Uterus (tissue), 4 donors: ENCODE results near the gene NTRK2. TPM values are rescaled to one million over a fixed set of nuclear protein-coding genes. Genes with fewer than 3 reads are reported as not detected.
"Not testable (repeated sequence)": the region's sequence is repeated elsewhere in the genome, so short reads cannot be mapped to it uniquely, and the experiment has no call there.

Experiments used
- DNase-seq, 2 donors: peaks; one replicate each; pipeline ENCODE4 v3.0.0-alpha.2; 2019 to 2020
- H3K27ac ChIP-seq, 2 donors: fragments of 200-600 bp; sonication (generic); 1 replicate in 1 of 2; 2 replicates in 1 of 2; pipeline ENCODE4 v1.5.1; 2016 to 2018
- H3K27me3 ChIP-seq, 2 donors: fragments of 200-600 bp; sonication (generic); one replicate each; pipeline ENCODE4 v1.5.1; 2018 to 2019; ENCODE audit warnings: control low read depth in 1 of 2
- H3K36me3 ChIP-seq, 2 donors: fragments of 200-600 bp; sonication (generic); one replicate each; pipeline ENCODE4 v1.5.1; 2019; ENCODE audit warnings: control low read depth in 1 of 2
- H3K4me1 ChIP-seq, 2 donors: fragments of 200-600 bp; sonication (generic); one replicate each; pipeline ENCODE4 v1.5.1; 2018 to 2019; ENCODE audit warnings: control low read depth in 1 of 2
- H3K4me3 ChIP-seq, 2 donors: fragments of 200-600 bp; sonication (generic); 1 replicate in 1 of 2; 2 replicates in 1 of 2; pipeline ENCODE4 v1.5.1; 2018 to 2019; ENCODE audit warnings: mild to moderate bottlenecking in 1 of 2
- H3K9me3 ChIP-seq, 2 donors: fragments of 200-600 bp; sonication (generic); one replicate each; pipeline ENCODE4 v1.5.1; 2019; ENCODE audit warnings: control low read depth in 1 of 2
- CTCF ChIP-seq, 4 experiments: fragments of 200-600 bp in 2 of 4; fragments of 450-650 bp in 2 of 4; sonication (generic) in 2 of 4; IDR thresholded peaks; one replicate each; pipeline ENCODE4 v1.5.1; 2016 to 2019; ENCODE audit warnings: antibody characterized with exemption in 4 of 4, mild to moderate bottlenecking in 2 of 4, moderate library complexity in 1 of 4
- POLR2A ChIP-seq, 2 donors: fragments of 450-650 bp; IDR thresholded peaks; one replicate each; pipeline ENCODE4 v1.6.1; 2016; ENCODE audit warnings: antibody characterized with exemption in 2 of 2, mild to moderate bottlenecking in 1 of 2, moderate library complexity in 1 of 2
- intact Hi-C: fragments of 100-400 bp; cut with DNase I; formaldehyde crosslinking; loops from one replicate; pipeline ENCODE4 v1.15.1; 2023; ENCODE audit warnings: low total_unique reads
- total RNA-seq, 4 donors: library from RNA; depleted of rRNA in 3 of 4; stranded (reverse); fragments of >200 nt in 3 of 4; gene quantifications; one replicate each; pipeline versions ENCODE4 v1.1.0 to v1.2.4, GENCODE V29; 2014 to 2023
- donor health status: DM: yes; HTN: yes; CAD: no.

Gene NTRK2
- total RNA-seq, 4 donors from 2014 or later: 6.5 to 23.2 (median 12.5) TPM

- no peak for DNase-seq
- intact Hi-C loops: no loop called here
- no peaks in the 10 kb centered on the region for H3K9me3 ChIP-seq
- no peak overlapping the region for H3K4me3 ChIP-seq
- no peaks in the 10 kb centered on the region for H3K4me1 ChIP-seq
- H3K27ac ChIP-seq: no peak overlapping the region
- no peaks in the 10 kb centered on the region for H3K27me3 ChIP-seq
- TF ChIP-seq POLR2A (IDR thresholded peaks at IDR 0.05) (no peak), CTCF (IDR thresholded peaks at IDR 0.05) (no peak)
- H3K36me3 ChIP-seq: no peaks in the 10 kb centered on the region
Observed at GRCh38 chr9:85061969-85062368, 392.4 kb downstream of the NTRK2 start.

- TF ChIP-seq POLR2A (IDR thresholded peaks at IDR 0.05): no peak
- no peak for TF ChIP-seq CTCF (IDR thresholded peaks at IDR 0.05)
Observed at GRCh38 chr9:85062385-85063022, 393.0 kb downstream of the NTRK2 start.

GRCh38 chr9:85064811-85065371 is 395.4 kb downstream of the NTRK2 start:
- Histone ChIP-seq H3K36me3 (no peaks in the 10 kb centered on the region), H3K27ac (no peak overlapping the region), H3K27me3 (no peaks in the 10 kb centered on the region), H3K9me3 (no peaks in the 10 kb centered on the region), H3K4me3 (no peak overlapping the region), H3K4me1 (no peaks in the 10 kb centered on the region)
- TF ChIP-seq CTCF (IDR thresholded peaks at IDR 0.05): no peak
- no peak for TF ChIP-seq POLR2A (IDR thresholded peaks at IDR 0.05)
- intact Hi-C loops: no loop called here
- no peak for DNase-seq

More at GRCh38 chr9:85062385-85063022, 393.0 kb downstream of the NTRK2 start:
- intact Hi-C loops: no loop called here
- H3K27me3 ChIP-seq: no peaks in the 10 kb centered on the region
- H3K27ac ChIP-seq: no peak overlapping the region
- no peak overlapping the region for H3K4me3 ChIP-seq
- H3K9me3 ChIP-seq: no peaks in the 10 kb centered on the region
- H3K36me3 ChIP-seq: no peaks in the 10 kb centered on the region
- H3K4me1 ChIP-seq: no peaks in the 10 kb centered on the region
- DNase-seq: no peak

GRCh38 chr9:85067792-85068191 is 398.3 kb downstream of the NTRK2 start:
- H3K4me3 ChIP-seq: no peak overlapping the region
- no peak overlapping the region for H3K27ac ChIP-seq
- H3K36me3 ChIP-seq: no peaks in the 10 kb centered on the region
- no peak for TF ChIP-seq POLR2A (IDR thresholded peaks at IDR 0.05)
- TF ChIP-seq CTCF (IDR thresholded peaks at IDR 0.05): no peak
- H3K4me1 ChIP-seq: no peaks in the 10 kb centered on the region
- DNase-seq: no peak
- intact Hi-C loops: no loop called here
- H3K9me3 ChIP-seq: no peaks in the 10 kb centered on the region
- no peaks in the 10 kb centered on the region for H3K27me3 ChIP-seq

- H3K27me3 ChIP-seq, H3K27ac ChIP-seq, H3K36me3 ChIP-seq, DNase-seq, H3K4me3 ChIP-seq, H3K9me3 ChIP-seq, intact Hi-C loops, H3K4me1 ChIP-seq: not testable (repeated sequence)
Observed at GRCh38 chr9:85069421-85069820, 399.9 kb downstream of the NTRK2 start.
